Measurements from ENCODE around the gene CELSR1.
A peak's percentile ranks its signal among the peaks of the same experiment; 100 is the strongest.

Gene CELSR1

DNA sequence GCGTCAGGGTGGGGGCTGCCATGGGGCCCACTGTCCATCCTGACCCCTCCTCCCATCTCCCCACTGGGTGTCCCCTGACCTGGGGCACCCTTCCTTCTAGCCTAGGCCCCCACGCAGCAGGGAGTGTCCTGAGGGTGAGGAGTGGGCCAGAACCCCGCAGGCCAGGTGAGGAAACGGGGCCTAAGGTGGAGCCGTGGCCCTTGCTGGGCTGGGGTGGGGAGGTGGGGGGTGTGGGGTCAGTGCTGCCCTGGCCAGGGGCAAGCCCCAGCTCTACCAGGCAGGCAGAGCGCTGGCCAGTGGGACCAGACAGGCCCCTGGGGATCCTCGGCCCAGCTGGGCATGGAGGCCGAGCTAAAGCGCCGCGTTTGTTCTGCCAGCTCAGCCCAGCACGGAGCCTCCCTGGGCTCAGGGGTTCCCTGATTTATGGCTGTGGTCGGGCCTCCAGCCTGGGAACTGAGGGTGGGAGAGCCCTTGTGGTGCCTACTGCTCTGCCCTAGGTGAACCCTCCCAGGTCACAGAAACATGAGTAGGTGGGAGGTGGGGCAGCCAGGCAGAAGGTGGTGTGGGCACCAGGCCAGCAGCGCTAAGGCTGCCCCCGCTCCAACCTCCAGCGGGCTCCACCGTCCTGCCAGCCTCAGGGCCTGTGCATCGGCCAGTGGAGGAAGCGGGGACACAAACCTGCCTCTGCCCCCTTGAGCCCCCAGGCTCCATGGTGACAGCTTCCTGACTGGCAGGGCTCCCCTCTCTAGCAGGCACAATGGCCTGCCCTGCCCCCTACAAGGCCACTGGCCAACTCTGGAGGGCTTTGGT, 179.5 kb downstream of the CELSR1 start:
- no peak for DNase-seq (ENCODE audit: insufficient read length, low spot score)
- no peak for FAIRE-seq

GRCh38 chr22:46356496-46357480, 180.6 kb downstream of the CELSR1 start:
- DNase-seq (ENCODE audit: insufficient read length, low spot score): no peak
- no peak for FAIRE-seq

DNA sequence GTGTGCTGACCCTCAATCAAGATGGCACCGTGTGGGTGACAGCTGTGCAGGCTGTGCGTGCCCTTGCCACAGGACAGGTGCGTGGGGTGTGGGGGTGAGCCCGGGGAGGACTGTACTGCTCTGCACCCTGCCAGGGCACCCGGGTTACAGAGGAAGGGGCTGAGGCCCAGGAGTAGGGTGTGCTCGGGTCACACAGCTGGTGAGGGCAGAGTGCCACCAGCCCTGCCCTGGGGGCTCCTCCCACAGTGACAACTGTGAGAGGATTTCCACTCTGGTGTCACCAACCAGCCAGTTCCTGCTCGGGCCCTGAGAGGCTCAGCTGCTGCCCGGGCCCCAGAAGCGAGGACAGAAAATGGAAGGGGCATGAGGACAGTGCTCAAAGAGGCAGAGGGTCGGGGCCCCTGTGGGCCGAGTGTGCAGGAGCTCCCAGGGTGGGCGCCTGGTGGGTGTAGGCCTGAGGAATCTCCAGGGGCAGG, 181.4 kb downstream of the CELSR1 start:
- no peak for FAIRE-seq

GRCh38 chr22:46355369-46355995, 181.9 kb downstream of the CELSR1 start:
- DNase-seq (ENCODE audit: insufficient read length, low spot score) (peak; percentile 80), FAIRE-seq (no peak)

More for the DNA sequence above, 181.4 kb downstream of the CELSR1 start:
- DNase-seq (ENCODE audit: insufficient read length, low spot score): no peak

- FAIRE-seq (no peak), DNase-seq (ENCODE audit: insufficient read length, low spot score) (no peak)
Measured at GRCh38 chr22:46354993-46355305, 182.5 kb downstream of the CELSR1 start.

GRCh38 chr22:46354176-46354992, 183.0 kb downstream of the CELSR1 start:
- DNase-seq (ENCODE audit: insufficient read length, low spot score): no peak
- no peak for FAIRE-seq

GRCh38 chr22:46353483-46354105, 183.8 kb downstream of the CELSR1 start:
- DNase-seq (ENCODE audit: insufficient read length, low spot score): no peak
- no peak for FAIRE-seq

DNA sequence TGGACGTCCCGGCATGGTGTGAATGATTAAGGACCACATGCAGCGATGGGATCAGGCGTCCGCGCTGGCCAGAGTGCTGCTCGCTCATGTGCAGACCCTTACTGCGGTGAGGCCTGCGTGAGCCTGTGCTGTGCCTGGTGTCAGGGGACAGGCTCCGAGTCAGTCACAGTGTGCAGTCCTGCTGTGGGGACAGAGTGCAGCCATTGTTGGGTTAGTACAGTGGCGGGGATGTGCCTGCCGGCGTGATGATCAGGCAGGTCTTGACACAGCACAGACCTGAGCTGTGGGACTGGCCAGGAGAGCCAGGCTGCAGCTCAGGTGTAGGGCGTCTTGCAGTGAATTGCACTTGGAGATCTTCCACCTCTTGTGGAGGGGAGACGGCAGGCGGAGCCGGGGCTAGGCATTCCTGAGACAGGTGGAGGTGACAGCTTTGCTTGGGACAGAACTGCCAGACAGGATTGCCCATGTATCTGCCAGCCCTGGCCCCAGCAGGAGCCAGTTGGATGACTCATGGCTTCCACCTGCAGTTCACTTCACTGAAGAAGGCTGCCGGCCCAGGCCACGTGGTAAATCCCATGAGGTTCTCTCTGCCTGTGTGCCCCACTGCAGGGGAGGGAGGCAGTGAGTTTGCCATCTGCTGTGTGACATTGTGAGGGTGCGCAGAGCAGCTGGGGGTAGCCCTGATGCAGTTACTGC, 184.6 kb downstream of the CELSR1 start:
- no peak for FAIRE-seq

GRCh38 chr22:46352276-46352675, 185.1 kb downstream of the CELSR1 start:
- DNase-seq (ENCODE audit: insufficient read length, low spot score) (no peak), FAIRE-seq (no peak)

More for the DNA sequence above, 184.6 kb downstream of the CELSR1 start:
- DNase-seq (ENCODE audit: insufficient read length, low spot score): no peak

DNA sequence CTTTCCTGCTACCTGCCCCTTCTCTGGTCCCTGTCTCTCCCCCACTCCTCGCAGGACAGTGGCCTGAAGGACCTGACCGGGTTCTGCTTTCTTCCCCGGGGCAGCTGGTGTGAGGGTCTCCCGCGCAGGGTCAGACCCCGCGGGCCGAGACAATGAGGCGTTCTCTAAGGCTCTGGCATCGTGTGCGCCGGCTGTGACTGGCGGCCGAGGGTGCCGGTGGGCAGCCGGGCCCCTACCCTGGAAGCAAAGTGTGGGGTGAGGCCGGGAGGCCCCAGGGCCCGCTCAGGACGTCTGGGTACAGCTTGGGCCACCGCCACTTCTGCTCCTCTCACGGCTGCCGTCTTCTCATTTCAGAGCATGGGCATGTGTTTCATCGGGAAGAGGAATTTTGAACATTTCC, 185.7 kb downstream of the CELSR1 start:
- no peak for DNase-seq (ENCODE audit: insufficient read length, low spot score)
- no peak for FAIRE-seq

DNA sequence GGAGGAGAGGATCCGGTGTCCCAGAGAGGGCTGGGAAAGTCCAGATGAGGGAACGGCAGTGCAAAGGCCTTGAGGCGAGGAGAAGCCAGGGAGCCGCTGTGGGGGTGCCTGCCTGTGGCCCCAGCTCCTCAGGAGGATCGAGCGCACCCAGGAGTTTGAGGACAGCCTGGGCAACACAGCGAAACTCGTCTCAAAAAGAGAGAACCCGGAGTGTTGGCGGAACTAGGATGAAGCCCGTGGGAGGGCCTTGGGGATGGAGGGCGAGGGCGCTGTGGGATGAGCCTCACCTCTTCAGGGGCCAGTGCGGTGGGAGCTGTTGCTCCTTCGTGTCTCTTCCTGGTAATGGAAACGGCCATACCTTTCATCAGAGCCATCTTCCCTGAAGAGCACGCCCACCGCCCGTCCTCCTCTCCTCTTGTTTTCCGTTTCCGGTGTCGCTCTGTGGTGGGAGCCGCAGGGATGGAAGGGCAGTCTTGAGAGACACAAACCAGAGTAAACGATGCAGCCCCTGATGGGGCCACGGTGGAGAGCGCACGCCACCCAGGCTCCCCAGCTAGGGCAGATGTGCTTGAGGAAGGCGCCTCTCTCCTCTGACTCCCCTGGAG, 186.2 kb downstream of the CELSR1 start:
- DNase-seq (ENCODE audit: insufficient read length, low spot score) (no peak), FAIRE-seq (no peak)

DNA sequence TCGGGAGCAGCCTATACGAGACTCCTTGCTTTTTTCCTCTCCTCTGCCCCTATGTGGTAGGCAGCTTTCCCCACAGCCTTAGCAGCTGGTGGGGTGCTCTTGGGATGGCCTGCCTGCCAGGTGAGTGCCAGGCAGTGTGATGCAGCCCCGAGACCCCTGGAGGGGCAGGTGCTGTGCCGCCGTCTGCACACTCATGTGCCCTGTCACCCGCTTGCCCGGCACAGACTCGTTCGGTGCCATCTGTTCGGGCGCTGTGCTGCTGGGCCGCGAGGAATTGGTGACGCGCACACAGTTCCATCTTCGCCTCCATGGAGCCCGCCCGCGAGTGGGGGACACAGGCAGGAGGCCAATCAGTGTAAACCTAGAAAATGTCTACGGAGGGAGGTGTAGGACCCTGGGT, 186.8 kb downstream of the CELSR1 start:
- DNase-seq (ENCODE audit: insufficient read length, low spot score) (no peak), FAIRE-seq (no peak)

- FAIRE-seq (no peak), DNase-seq (ENCODE audit: insufficient read length, low spot score) (no peak)
Measured at GRCh38 chr22:46350121-46350520, 187.3 kb downstream of the CELSR1 start.

- FAIRE-seq: no peak
- no peak for DNase-seq (ENCODE audit: insufficient read length, low spot score)
Measured at GRCh38 chr22:46349681-46350080, 187.7 kb downstream of the CELSR1 start.

- DNase-seq (ENCODE audit: insufficient read length, low spot score) (no peak), FAIRE-seq (no peak)
Measured at GRCh38 chr22:46349238-46349637, 188.2 kb downstream of the CELSR1 start.

DNA sequence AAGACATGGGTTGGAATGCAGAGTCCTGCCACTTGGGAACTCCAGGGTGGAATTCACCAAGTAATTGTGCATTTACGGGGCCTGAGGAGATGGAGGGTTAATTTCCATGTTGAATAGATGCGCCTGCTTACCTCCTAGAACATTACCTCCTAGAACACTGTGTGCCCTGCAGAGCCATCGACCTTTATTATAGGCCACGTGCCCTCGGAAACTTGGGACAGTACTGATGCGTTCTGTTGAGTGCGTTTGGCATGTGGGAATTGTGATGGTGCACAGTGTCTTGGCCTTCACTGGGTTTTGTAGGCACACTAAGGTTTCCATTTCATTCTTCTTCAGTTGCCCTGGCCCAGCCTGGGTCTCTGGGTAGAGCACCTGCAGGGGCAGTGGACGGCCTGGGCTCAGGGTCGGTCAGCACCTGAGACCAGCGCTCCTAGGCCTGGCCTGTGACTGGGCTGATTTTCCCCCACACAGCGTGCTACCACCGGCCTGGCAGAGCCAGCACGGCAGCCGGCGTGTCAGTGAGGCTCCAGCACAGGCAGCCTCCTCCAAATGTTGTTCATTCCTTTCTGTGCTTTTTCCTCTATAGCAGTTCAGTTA, 189.2 kb downstream of the CELSR1 start:
- DNase-seq (ENCODE audit: insufficient read length, low spot score): no peak
- no peak for FAIRE-seq

GRCh38 chr22:46347646-46348045, 189.8 kb downstream of the CELSR1 start:
- FAIRE-seq: no peak
- DNase-seq (ENCODE audit: insufficient read length, low spot score): no peak

GRCh38 chr22:46346680-46347405, 190.6 kb downstream of the CELSR1 start:
- no peak for FAIRE-seq
- DNase-seq (ENCODE audit: insufficient read length, low spot score): no peak
